Measurements from ENCODE around the gene THEMIS. TPM values are rescaled to one million over a fixed set of nuclear protein-coding genes. Genes with fewer than 3 reads are reported as not detected.
"Not testable (repeated sequence)": the region's sequence is repeated elsewhere in the genome, so short reads cannot be mapped to it uniquely, and the experiment has no call there.

Gene THEMIS
- total RNA-seq, 1 experiment from 2014 or later: 0.07 TPM

- DNase-seq (ENCODE audit: low read depth); in situ Hi-C loops (cut with HindIII; ENCODE audit: low pct_unique_long_range_greater_than_20kb, low sequenced_read_pairs): not testable (repeated sequence)
These were observed 119.1 kb downstream of the THEMIS start for GRCh38 chr6:127781636-127782272.

- in situ Hi-C loops (cut with HindIII; ENCODE audit: low pct_unique_long_range_greater_than_20kb, low sequenced_read_pairs): no loop called here
- no peak for DNase-seq (ENCODE audit: low read depth)
These were observed 124.5 kb downstream of the THEMIS start for GRCh38 chr6:127776320-127776719.

- in situ Hi-C loops (cut with HindIII; ENCODE audit: low pct_unique_long_range_greater_than_20kb, low sequenced_read_pairs): no loop called here
- DNase-seq (ENCODE audit: low read depth): no peak
These were observed 125.5 kb downstream of the THEMIS start for GRCh38 chr6:127775371-127775770.

GRCh38 chr6:127768745-127769144 lies 132.1 kb downstream of the THEMIS start:
- DNase-seq (ENCODE audit: low read depth): no peak
- in situ Hi-C loops (cut with HindIII; ENCODE audit: low pct_unique_long_range_greater_than_20kb, low sequenced_read_pairs): no loop called here

- in situ Hi-C loops (cut with HindIII; ENCODE audit: low pct_unique_long_range_greater_than_20kb, low sequenced_read_pairs): no loop called here
- no peak for DNase-seq (ENCODE audit: low read depth)
These were observed 132.6 kb downstream of the THEMIS start for GRCh38 chr6:127768223-127768622.

GRCh38 chr6:127765949-127766348 lies 134.9 kb downstream of the THEMIS start:
- in situ Hi-C loops (cut with HindIII; ENCODE audit: low pct_unique_long_range_greater_than_20kb, low sequenced_read_pairs): no loop called here
- DNase-seq (ENCODE audit: low read depth): no peak

GRCh38 chr6:127762284-127762683 lies 138.6 kb downstream of the THEMIS start:
- in situ Hi-C loops (cut with HindIII; ENCODE audit: low pct_unique_long_range_greater_than_20kb, low sequenced_read_pairs): no loop called here

GRCh38 chr6:127761084-127761483 lies 139.8 kb downstream of the THEMIS start:
- DNase-seq (ENCODE audit: low read depth): no peak
- in situ Hi-C loops (cut with HindIII; ENCODE audit: low pct_unique_long_range_greater_than_20kb, low sequenced_read_pairs): no loop called here

More at GRCh38 chr6:127762284-127762683, 138.6 kb downstream of the THEMIS start:
- DNase-seq (ENCODE audit: low read depth): no peak

GRCh38 chr6:127749095-127749494 lies 151.8 kb downstream of the THEMIS start:
- in situ Hi-C loops (cut with HindIII; ENCODE audit: low pct_unique_long_range_greater_than_20kb, low sequenced_read_pairs): no loop called here
- no peak for DNase-seq (ENCODE audit: low read depth)

- in situ Hi-C loops (cut with HindIII; ENCODE audit: low pct_unique_long_range_greater_than_20kb, low sequenced_read_pairs): no loop called here
- DNase-seq (ENCODE audit: low read depth): no peak
These were observed 152.6 kb downstream of the THEMIS start for GRCh38 chr6:127748290-127748689.

- no peak for DNase-seq (ENCODE audit: low read depth)
- in situ Hi-C loops (cut with HindIII; ENCODE audit: low pct_unique_long_range_greater_than_20kb, low sequenced_read_pairs): no loop called here
These were observed 162.4 kb downstream of the THEMIS start for GRCh38 chr6:127738423-127738822.

GRCh38 chr6:127737768-127738167 lies 163.1 kb downstream of the THEMIS start:
- in situ Hi-C loops (cut with HindIII; ENCODE audit: low pct_unique_long_range_greater_than_20kb, low sequenced_read_pairs): no loop called here

GRCh38 chr6:127737009-127737486 lies 163.8 kb downstream of the THEMIS start:
- in situ Hi-C loops (cut with HindIII; ENCODE audit: low pct_unique_long_range_greater_than_20kb, low sequenced_read_pairs): no loop called here
- DNase-seq (ENCODE audit: low read depth): peak; percentile 66

More at GRCh38 chr6:127737768-127738167, 163.1 kb downstream of the THEMIS start:
- DNase-seq (ENCODE audit: low read depth): no peak

- DNase-seq (ENCODE audit: low read depth): no peak
- in situ Hi-C loops (cut with HindIII; ENCODE audit: low pct_unique_long_range_greater_than_20kb, low sequenced_read_pairs): no loop called here
These were observed 167.9 kb downstream of the THEMIS start for GRCh38 chr6:127732927-127733326.

- in situ Hi-C loops (cut with HindIII; ENCODE audit: low pct_unique_long_range_greater_than_20kb, low sequenced_read_pairs): no loop called here
- DNase-seq (ENCODE audit: low read depth): no peak
These were observed 173.5 kb downstream of the THEMIS start for GRCh38 chr6:127727260-127727953.

- in situ Hi-C loops (cut with HindIII; ENCODE audit: low pct_unique_long_range_greater_than_20kb, low sequenced_read_pairs): no loop called here
- no peak for DNase-seq (ENCODE audit: low read depth)
These were observed 175.0 kb downstream of the THEMIS start for GRCh38 chr6:127725821-127726220.

- DNase-seq (ENCODE audit: low read depth): no peak
- in situ Hi-C loops (cut with HindIII; ENCODE audit: low pct_unique_long_range_greater_than_20kb, low sequenced_read_pairs): no loop called here
These were observed 182.2 kb downstream of the THEMIS start for GRCh38 chr6:127718694-127719093.

- no peak for DNase-seq (ENCODE audit: low read depth)
- in situ Hi-C loops (cut with HindIII; ENCODE audit: low pct_unique_long_range_greater_than_20kb, low sequenced_read_pairs): no loop called here
These were observed 183.5 kb downstream of the THEMIS start for GRCh38 chr6:127717384-127717783.

GRCh38 chr6:127716465-127716864 lies 184.4 kb downstream of the THEMIS start:
- in situ Hi-C loops (cut with HindIII; ENCODE audit: low pct_unique_long_range_greater_than_20kb, low sequenced_read_pairs): no loop called here
- DNase-seq (ENCODE audit: low read depth): no peak

- no peak for DNase-seq (ENCODE audit: low read depth)
- in situ Hi-C loops (cut with HindIII; ENCODE audit: low pct_unique_long_range_greater_than_20kb, low sequenced_read_pairs): no loop called here
These were observed 190.2 kb downstream of the THEMIS start for GRCh38 chr6:127710668-127711067.
